Measurements from ENCODE around the gene NTM. TPM values are rescaled to one million over a fixed set of nuclear protein-coding genes. Genes with fewer than 3 reads are reported as not detected.

NTM gene
- polyA plus RNA-seq, 1 donor (not counting 4 experiments of a cell fraction or from before 2014, with no cell fraction given) = 47.9 TPM

- TF ChIP-seq CTCF (optimal IDR thresholded peaks at IDR 0.05 in 1 of 3, IDR thresholded peaks at IDR 0.05 in 1 of 3, conservative IDR thresholded peaks at IDR 0.05 in 1 of 3; ENCODE audit: extremely low read depth in 1 of 3, insufficient read depth in 2 of 3, low read length in 3 of 3) = no peak
- no peak for TF ChIP-seq EZH2 (IDR thresholded peaks at IDR 0.05; ENCODE audit: low read length)
- no peaks in the 10 kb centered on the region for H4K20me1 ChIP-seq (ENCODE audit: control insufficient read depth, extremely low read depth, insufficient read depth, low read length)
- dilution Hi-C loops (cut with MboI; ENCODE audit: extremely low pct_ligation_motif_present, low sequenced_read_pairs) = no loop called here
- no peak overlapping the region for H3K9ac ChIP-seq (ENCODE audit: control insufficient read depth, extremely low read depth, insufficient read depth, low read length)
- H3K9me3 ChIP-seq (ENCODE audit: control insufficient read depth, low read depth, low read length) = no peaks in the 10 kb centered on the region
- H3K4me2 ChIP-seq (ENCODE audit: control insufficient read depth, extremely low read depth, insufficient read depth, low read depth, low read length) = no peak overlapping the region
- no peaks in the 10 kb centered on the region for H3K9me1 ChIP-seq (ENCODE audit: control insufficient read depth, extremely low read depth, insufficient read depth, low read length)
- no peaks in the 10 kb centered on the region for H3K27me3 ChIP-seq (ENCODE audit: control insufficient read depth, extremely low read depth, insufficient read depth, low read length)
- FAIRE-seq = no peak
- DNase-seq (ENCODE audit: low read depth, low spot score) = no peak
- H3K4me1 ChIP-seq (ENCODE audit: control insufficient read depth, extremely low read depth, insufficient read depth, low read length) = no peaks in the 10 kb centered on the region
- H3K36me3 ChIP-seq (ENCODE audit: control insufficient read depth in 2 of 2, extremely low read depth in 1 of 2, insufficient read depth in 2 of 2, low read length in 2 of 2) = no peaks in the 10 kb centered on the region
- no peak overlapping the region for H3K27ac ChIP-seq (ENCODE audit: control insufficient read depth, insufficient read depth, low read length)
- no peak overlapping the region for H3K4me3 ChIP-seq (ENCODE audit: control insufficient read depth in 2 of 3, extremely low read depth in 1 of 3, insufficient read depth in 2 of 3, low read depth in 1 of 3, low read length in 3 of 3)
- H3K79me2 ChIP-seq (ENCODE audit: control insufficient read depth, insufficient read depth, low read length) = no peaks in the 10 kb centered on the region
- no peak overlapping the region for H2AFZ ChIP-seq (ENCODE audit: control insufficient read depth, low read length)
Measured at GRCh38 chr11:131561972-131562371, 191.6 kb downstream of the NTM start.

GRCh38 chr11:131568318-131568717 is 197.9 kb downstream of the NTM start:
- no peaks in the 10 kb centered on the region for H3K27me3 ChIP-seq (ENCODE audit: control insufficient read depth, extremely low read depth, insufficient read depth, low read length)
- no peak overlapping the region for H3K9ac ChIP-seq (ENCODE audit: control insufficient read depth, extremely low read depth, insufficient read depth, low read length)
- no peaks in the 10 kb centered on the region for H3K79me2 ChIP-seq (ENCODE audit: control insufficient read depth, insufficient read depth, low read length)
- TF ChIP-seq CTCF (optimal IDR thresholded peaks at IDR 0.05 in 1 of 3, IDR thresholded peaks at IDR 0.05 in 1 of 3, conservative IDR thresholded peaks at IDR 0.05 in 1 of 3; ENCODE audit: extremely low read depth in 1 of 3, insufficient read depth in 2 of 3, low read length in 3 of 3) (no peak), EZH2 (IDR thresholded peaks at IDR 0.05; ENCODE audit: low read length) (no peak)
- H3K4me3 ChIP-seq (ENCODE audit: control insufficient read depth in 2 of 3, extremely low read depth in 1 of 3, insufficient read depth in 2 of 3, low read depth in 1 of 3, low read length in 3 of 3) = no peak overlapping the region
- H3K9me3 ChIP-seq (ENCODE audit: control insufficient read depth, low read depth, low read length) = no peaks in the 10 kb centered on the region
- no peaks in the 10 kb centered on the region for H3K4me1 ChIP-seq (ENCODE audit: control insufficient read depth, extremely low read depth, insufficient read depth, low read length)
- no peak overlapping the region for H2AFZ ChIP-seq (ENCODE audit: control insufficient read depth, low read length)
- H3K4me2 ChIP-seq (ENCODE audit: control insufficient read depth, extremely low read depth, insufficient read depth, low read depth, low read length) = no peak overlapping the region
- H4K20me1 ChIP-seq (ENCODE audit: control insufficient read depth, extremely low read depth, insufficient read depth, low read length) = no peaks in the 10 kb centered on the region
- no peaks in the 10 kb centered on the region for H3K36me3 ChIP-seq (ENCODE audit: control insufficient read depth in 2 of 2, extremely low read depth in 1 of 2, insufficient read depth in 2 of 2, low read length in 2 of 2)
- FAIRE-seq = no peak
- no peaks in the 10 kb centered on the region for H3K9me1 ChIP-seq (ENCODE audit: control insufficient read depth, extremely low read depth, insufficient read depth, low read length)
- no peak for DNase-seq (ENCODE audit: low read depth, low spot score)
- no peak overlapping the region for H3K27ac ChIP-seq (ENCODE audit: control insufficient read depth, insufficient read depth, low read length)
- dilution Hi-C loops (cut with MboI; ENCODE audit: extremely low pct_ligation_motif_present, low sequenced_read_pairs) = no loop called here
